ENCODE data around the gene GNAI2. TPM values are rescaled to one million over a fixed set of nuclear protein-coding genes. Genes with fewer than 3 reads are reported as not detected.

Gene GNAI2
- total RNA-seq, 1 experiment from 2014 or later = 62.0 TPM

GRCh38 chr3:50203809-50204803 lies 31.9 kb upstream of the GNAI2 start:
- Mint-ChIP-seq H3K27me3 (ENCODE audit: insufficient read depth, unreplicated experiment) (no peaks in the 10 kb centered on the region), H3K27ac (ENCODE audit: unreplicated experiment) (no peak overlapping the region), H3K36me3 (ENCODE audit: insufficient read depth, unreplicated experiment) (peaks cover 4% of the 10 kb centered on the region), H3K4me1 (ENCODE audit: low read depth, unreplicated experiment) (peaks cover 15% of the 10 kb centered on the region), H3K4me3 (ENCODE audit: unreplicated experiment) (peak overlapping the region; percentile 13), H3K9me3 (ENCODE audit: unreplicated experiment) (no peaks in the 10 kb centered on the region)
- TF ChIP-seq, protein P1, sequence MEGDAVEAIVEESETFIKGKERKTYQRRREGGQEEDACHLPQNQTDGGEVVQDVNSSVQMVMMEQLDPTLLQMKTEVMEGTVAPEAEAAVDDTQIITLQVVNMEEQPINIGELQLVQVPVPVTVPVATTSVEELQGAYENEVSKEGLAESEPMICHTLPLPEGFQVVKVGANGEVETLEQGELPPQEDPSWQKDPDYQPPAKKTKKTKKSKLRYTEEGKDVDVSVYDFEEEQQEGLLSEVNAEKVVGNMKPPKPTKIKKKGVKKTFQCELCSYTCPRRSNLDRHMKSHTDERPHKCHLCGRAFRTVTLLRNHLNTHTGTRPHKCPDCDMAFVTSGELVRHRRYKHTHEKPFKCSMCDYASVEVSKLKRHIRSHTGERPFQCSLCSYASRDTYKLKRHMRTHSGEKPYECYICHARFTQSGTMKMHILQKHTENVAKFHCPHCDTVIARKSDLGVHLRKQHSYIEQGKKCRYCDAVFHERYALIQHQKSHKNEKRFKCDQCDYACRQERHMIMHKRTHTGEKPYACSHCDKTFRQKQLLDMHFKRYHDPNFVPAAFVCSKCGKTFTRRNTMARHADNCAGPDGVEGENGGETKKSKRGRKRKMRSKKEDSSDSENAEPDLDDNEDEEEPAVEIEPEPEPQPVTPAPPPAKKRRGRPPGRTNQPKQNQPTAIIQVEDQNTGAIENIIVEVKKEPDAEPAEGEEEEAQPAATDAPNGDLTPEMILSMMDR (IDR thresholded peaks at IDR 0.05; ENCODE audit: insufficient read depth in 1 of 2, low read depth in 1 of 2, low read length in 1 of 2, severe bottlenecking in 1 of 2, unreplicated experiment in 1 of 2) = no peak
- Histone ChIP-seq H3K4me3 (ENCODE audit: low read depth, low read length) (no peak overlapping the region), H3K27me3 (replicated peaks; ENCODE audit: control insufficient read depth, insufficient read depth, low read length) (no peaks in the 10 kb centered on the region), H3K36me3 (ENCODE audit: control insufficient read depth, insufficient read depth, low read length) (no peaks in the 10 kb centered on the region), H3K9me3 (no peaks in the 10 kb centered on the region), H3K4me1 (peaks cover 17% of the 10 kb centered on the region; the same call in 1 of the 2 replicates)
- DNase-seq = no peak
- BruUV-seq (replicated peaks) = no TSS peak
- intact Hi-C loops (cut with micrococcal nuclease; ENCODE audit: unreplicated experiment) = no loop called here
- ChIA-PET CTCF (interaction anchor here (1.0 to 2.4 kb wide), 3 partner anchors 8 to 9 kb away, joined by 3 to 7 read pairs (median 6); no protein-coding TSS in a partner anchor), POLR2A (no interaction called here)

GRCh38 chr3:50204804-50205412 lies 31.1 kb upstream of the GNAI2 start, which contains the start of gene SLC38A3:
SLC38A3 (plus strand) TSS chr3:50205271; CDS start chr3:50214200, 8,929 bp downstream.
- Mint-ChIP-seq H3K27ac (ENCODE audit: unreplicated experiment) (no peak within 1 kb of the TSS), H3K4me1 (ENCODE audit: low read depth, unreplicated experiment) (peaks cover 15% of the 10 kb centered on the region), H3K27me3 (ENCODE audit: insufficient read depth, unreplicated experiment) (no peaks in the 10 kb centered on the region), H3K9me3 (ENCODE audit: unreplicated experiment) (no peaks in the 10 kb centered on the region), H3K4me3 (ENCODE audit: unreplicated experiment) (peak within 1 kb of the TSS; percentile 73), H3K36me3 (ENCODE audit: insufficient read depth, unreplicated experiment) (peaks cover 4% of the 10 kb centered on the region)
- peak in 1 of 2 experiments; percentile 73 for DNase-seq
- no peaks in the 10 kb centered on the region for H3K36me3 ChIP-seq (ENCODE audit: control insufficient read depth, insufficient read depth, low read length)
- no peaks in the 10 kb centered on the region for H3K27me3 ChIP-seq (replicated peaks; ENCODE audit: control insufficient read depth, insufficient read depth, low read length)
- TF ChIP-seq, protein P1 (IDR thresholded peaks at IDR 0.05; ENCODE audit: insufficient read depth in 1 of 2, low read depth in 1 of 2, low read length in 1 of 2, severe bottlenecking in 1 of 2, unreplicated experiment in 1 of 2) = no peak
- no peaks in the 10 kb centered on the region for H3K9me3 ChIP-seq
- peak within 1 kb of the TSS; percentile 87 for H3K4me3 ChIP-seq (ENCODE audit: low read depth, low read length)
- ChIA-PET POLR2A (no interaction called here), CTCF (interaction anchor here (0.6 to 1.6 kb wide), 2 partner anchors 10 to 29 kb away, joined by 5 to 7 read pairs; no protein-coding TSS in a partner anchor)
- intact Hi-C loops (cut with micrococcal nuclease; ENCODE audit: unreplicated experiment) = no loop called here
- peaks cover 18% of the 10 kb centered on the region; the same call in 1 of the 2 replicates for H3K4me1 ChIP-seq
- no TSS peak for BruUV-seq (replicated peaks)
